Measurements from ENCODE around the gene EPG5.

Gene EPG5

GRCh38 chr18:45865466-45865865, 101.7 kb downstream of the EPG5 start:
- no peak for TF ChIP-seq CTCF (IDR thresholded peaks at IDR 0.05; ENCODE audit: borderline replicate concordance, control extremely low read depth, extremely low read depth, insufficient read depth, missing control alignments)
- DNase-seq (ENCODE audit: low spot score): no peak
- in situ Hi-C loops (cut with MboI; ENCODE audit: low sequenced_read_pairs, unreplicated experiment): no loop called here

GRCh38 chr18:45864081-45864480, 103.0 kb downstream of the EPG5 start:
- in situ Hi-C loops (cut with MboI; ENCODE audit: low sequenced_read_pairs, unreplicated experiment): no loop called here
- DNase-seq (ENCODE audit: low spot score): no peak
- no peak for TF ChIP-seq CTCF (IDR thresholded peaks at IDR 0.05; ENCODE audit: borderline replicate concordance, control extremely low read depth, extremely low read depth, insufficient read depth, missing control alignments)

- DNase-seq (ENCODE audit: low spot score): no peak
- TF ChIP-seq CTCF (IDR thresholded peaks at IDR 0.05; ENCODE audit: borderline replicate concordance, control extremely low read depth, extremely low read depth, insufficient read depth, missing control alignments): no peak
- in situ Hi-C loops (cut with MboI; ENCODE audit: low sequenced_read_pairs, unreplicated experiment): no loop called here
Measured at GRCh38 chr18:45863469-45863868, 103.7 kb downstream of the EPG5 start.

GRCh38 chr18:45861926-45862325, 105.2 kb downstream of the EPG5 start:
- in situ Hi-C loops (cut with MboI; ENCODE audit: low sequenced_read_pairs, unreplicated experiment): no loop called here
- no peak for DNase-seq (ENCODE audit: low spot score)
- no peak for TF ChIP-seq CTCF (IDR thresholded peaks at IDR 0.05; ENCODE audit: borderline replicate concordance, control extremely low read depth, extremely low read depth, insufficient read depth, missing control alignments)

- in situ Hi-C loops (cut with MboI; ENCODE audit: low sequenced_read_pairs, unreplicated experiment): no loop called here
- TF ChIP-seq CTCF (IDR thresholded peaks at IDR 0.05; ENCODE audit: borderline replicate concordance, control extremely low read depth, extremely low read depth, insufficient read depth, missing control alignments): no peak
Measured at GRCh38 chr18:45860971-45861370, 106.2 kb downstream of the EPG5 start.

GRCh38 chr18:45860492-45860891, 106.6 kb downstream of the EPG5 start:
- TF ChIP-seq CTCF (IDR thresholded peaks at IDR 0.05; ENCODE audit: borderline replicate concordance, control extremely low read depth, extremely low read depth, insufficient read depth, missing control alignments): no peak
- in situ Hi-C loops (cut with MboI; ENCODE audit: low sequenced_read_pairs, unreplicated experiment): no loop called here

More at GRCh38 chr18:45860971-45861370, 106.2 kb downstream of the EPG5 start:
- no peak for DNase-seq (ENCODE audit: low spot score)

GRCh38 chr18:45859334-45859733, 107.8 kb downstream of the EPG5 start:
- in situ Hi-C loops (cut with MboI; ENCODE audit: low sequenced_read_pairs, unreplicated experiment): no loop called here
- DNase-seq (ENCODE audit: low spot score): no peak

More at GRCh38 chr18:45860492-45860891, 106.6 kb downstream of the EPG5 start:
- no peak for DNase-seq (ENCODE audit: low spot score)

More at GRCh38 chr18:45859334-45859733, 107.8 kb downstream of the EPG5 start:
- no peak for TF ChIP-seq CTCF (IDR thresholded peaks at IDR 0.05; ENCODE audit: borderline replicate concordance, control extremely low read depth, extremely low read depth, insufficient read depth, missing control alignments)

Measured in GM13976 (cell line).